ENCODE measurements around the gene SIVA1.
A peak's percentile ranks its signal among the peaks of the same experiment; 100 is the strongest.

SIVA1 gene, protein sequence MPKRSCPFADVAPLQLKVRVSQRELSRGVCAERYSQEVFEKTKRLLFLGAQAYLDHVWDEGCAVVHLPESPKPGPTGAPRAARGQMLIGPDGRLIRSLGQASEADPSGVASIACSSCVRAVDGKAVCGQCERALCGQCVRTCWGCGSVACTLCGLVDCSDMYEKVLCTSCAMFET

DNA sequence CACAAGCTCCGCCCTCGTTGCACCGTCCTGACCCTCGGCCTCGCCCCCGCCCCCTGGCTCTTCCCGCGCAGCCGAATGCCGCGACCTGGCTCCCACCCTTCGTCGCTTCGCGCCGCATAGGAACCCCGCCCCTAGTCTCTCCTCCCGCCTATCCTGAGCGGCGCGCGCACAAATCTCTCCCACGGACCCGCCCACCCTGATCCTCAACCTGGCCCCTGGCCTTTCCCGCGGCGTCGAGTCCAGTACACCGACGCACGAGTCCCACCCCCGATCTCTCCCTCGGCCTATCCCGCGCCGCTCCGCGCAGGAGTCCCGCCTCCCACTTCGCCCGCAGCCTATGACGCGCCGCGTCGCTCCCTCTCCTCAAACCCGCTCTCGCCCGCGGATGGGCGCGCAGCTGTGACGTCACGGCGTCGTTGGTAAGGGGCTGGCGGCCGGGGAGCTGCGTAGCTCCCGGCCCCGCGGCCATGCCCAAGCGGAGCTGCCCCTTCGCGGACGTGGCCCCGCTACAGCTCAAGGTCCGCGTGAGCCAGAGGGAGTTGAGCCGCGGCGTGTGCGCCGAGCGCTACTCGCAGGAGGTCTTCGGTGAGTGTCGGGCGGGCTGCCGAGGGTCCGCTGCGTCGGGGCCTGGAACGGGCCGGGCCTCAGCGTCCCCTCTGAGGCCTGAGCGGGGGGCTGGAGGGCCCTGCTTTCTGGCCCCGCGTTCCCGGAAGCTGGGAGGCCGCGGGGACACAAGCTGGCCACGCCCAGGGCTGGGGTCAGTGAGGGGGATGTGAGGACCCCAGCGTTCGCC lies at the start of gene SIVA1:
Gene SIVA1 (plus strand): TSS at position 413 of the 793 bp plus-strand sequence. CDS start 55 bp downstream, at position 468.
- peak; percentile 69 for FAIRE-seq

DNA sequence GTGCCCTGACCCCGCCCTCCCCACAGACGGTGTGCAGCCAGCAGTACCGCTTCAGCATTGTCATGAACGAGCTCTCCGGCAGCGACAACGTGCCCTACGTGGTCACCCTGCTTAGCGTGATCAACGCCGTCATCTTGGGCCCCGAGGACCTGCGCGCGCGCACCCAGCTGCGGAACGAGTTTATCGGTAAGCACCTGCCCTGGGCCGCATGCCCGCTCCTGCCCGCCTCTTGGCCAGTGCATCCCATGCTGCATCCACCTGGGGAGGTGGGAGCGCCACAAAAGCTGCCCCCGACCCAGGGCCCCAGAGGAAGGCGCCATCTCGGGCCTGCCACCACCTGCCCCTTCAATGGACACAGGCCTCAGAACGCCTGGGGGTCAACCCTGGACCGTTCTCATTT lies 49.7 kb upstream of the SIVA1 start:
- no peak for FAIRE-seq

DNA sequence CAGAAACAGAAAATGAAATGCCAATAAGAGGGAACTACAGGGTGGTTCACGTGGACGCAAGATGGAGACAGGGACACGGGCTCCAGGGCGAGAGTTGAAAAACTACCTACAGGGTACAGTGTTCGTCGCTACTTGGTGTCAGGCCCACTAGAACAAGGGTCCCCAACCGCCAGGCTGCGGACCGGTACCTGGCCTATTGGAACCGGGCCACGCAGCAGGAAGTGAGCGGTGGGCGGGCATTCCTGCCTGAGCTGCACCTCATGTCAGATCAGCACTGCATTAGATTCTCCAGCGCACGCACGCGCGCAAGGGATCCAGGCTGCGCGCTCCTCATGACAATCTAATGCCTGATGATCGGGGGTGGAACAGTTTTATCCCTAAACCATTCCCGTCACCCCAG lies 48.7 kb upstream of the SIVA1 start:
- no peak for FAIRE-seq

DNA sequence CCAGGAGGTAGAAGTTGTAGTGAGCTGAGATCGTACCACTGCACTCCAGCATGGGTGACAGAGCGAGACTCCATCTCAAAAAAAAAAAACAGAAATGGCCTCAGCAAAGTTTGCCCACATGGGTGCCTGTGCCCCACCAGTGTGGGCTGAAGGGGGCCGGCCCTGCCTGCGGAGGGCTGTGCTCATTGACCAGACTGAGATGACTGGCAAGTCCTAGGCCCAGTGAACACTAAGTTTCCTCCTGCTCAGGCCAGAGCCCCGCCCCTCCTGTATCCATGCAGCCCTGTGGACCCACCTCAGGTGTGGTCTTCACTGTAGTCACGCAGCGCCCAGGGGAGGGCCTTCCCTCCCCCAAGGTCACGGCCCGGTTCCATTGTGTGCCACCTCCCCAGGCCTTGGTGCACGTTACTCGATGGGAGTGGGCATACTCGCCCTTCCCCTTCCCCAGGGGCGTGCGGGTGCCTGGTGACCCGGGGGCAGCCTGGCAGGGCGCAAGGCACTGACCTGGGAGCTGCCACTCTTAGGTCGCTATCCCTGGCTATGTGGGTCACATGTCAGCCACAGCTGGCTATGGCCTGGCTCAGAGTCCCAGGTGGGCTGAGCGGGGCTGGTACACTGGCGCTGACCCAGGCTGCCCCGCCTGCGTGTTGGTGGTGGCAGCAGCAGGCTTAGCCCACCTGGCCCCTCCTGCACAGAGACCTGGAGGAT lies 47.5 kb upstream of the SIVA1 start:
- no peak for FAIRE-seq

DNA sequence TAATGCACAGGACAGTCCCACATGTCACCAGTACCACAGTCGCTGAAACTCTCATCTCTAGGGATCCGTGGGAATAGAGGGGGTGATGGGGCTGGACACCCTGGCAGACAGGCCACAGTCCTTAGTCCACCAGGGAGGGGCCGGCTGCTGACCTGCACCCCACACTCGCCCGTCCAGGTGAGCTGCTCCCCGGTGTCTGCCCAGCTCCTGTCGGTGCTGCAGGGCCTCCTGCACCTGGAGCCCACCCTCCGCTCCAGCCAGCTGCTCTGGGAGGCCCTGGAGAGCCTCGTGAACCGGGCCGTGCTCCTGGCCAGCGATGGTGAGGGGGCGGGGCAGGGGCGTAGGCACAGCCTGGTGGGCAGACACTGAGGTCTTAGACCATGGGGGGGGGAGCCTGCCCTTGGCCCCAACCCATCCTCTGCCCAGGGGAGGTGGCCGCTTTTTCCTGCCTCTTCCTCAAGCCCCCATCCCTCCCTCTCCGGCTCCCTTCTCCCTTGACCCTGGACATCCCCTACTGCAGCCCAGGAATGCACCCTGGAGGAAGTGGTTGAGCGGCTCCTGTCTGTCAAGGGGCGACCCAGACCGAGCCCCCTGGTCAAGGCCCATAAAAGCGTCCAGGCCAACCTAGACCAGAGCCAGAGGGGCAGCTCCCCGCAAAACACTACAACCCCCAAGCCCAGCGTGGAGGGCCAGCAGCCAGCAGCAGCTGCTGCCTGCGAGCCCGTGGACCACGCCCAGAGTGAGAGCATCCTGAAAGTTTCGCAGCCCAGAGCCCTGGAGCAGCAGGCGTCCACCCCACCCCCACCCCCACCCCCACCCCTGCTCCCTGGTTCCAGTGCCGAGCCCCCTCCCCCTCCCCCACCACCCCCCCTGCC lies 46.0 kb upstream of the SIVA1 start:
- FAIRE-seq: no peak

DNA sequence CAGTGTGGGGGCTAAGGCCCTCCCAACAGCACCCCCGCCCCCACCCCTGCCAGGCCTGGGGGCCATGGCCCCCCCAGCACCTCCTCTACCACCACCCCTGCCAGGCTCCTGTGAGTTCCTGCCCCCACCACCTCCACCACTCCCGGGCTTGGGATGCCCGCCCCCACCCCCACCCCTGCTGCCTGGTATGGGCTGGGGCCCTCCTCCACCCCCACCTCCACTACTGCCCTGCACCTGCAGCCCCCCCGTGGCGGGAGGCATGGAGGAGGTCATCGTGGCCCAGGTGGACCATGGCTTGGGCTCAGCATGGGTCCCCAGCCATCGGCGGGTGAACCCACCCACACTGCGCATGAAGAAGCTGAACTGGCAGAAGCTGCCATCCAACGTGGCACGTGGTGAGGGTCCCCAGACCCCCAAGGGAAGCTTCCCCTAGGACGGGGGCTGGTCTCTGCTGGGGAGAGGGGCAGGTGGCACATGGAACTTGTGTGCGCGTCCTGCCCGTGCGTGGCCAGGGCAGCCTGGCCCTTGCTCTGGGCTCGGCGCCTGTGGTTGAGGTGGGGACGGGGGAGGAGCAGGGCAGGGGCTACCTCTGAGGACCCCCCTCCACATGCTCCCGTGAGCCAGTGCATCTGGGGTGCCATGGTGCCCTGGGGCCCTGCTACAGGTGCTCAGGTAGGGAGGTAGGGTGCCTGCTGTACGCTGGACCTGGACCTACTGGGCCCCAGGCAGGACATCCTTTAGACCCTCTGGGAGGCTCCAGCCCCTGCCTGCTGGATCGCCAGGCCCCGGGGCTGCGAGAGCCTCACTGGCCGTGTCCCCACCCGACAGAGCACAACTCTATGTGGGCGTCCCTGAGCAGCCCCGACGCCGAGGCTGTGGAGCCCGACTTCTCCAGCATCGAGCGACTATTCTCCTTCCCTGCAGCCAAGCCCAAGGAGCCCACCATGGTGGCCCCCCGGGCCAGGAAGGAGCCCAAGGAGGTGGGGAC lies 45.0 kb upstream of the SIVA1 start:
- no peak for FAIRE-seq

DNA sequence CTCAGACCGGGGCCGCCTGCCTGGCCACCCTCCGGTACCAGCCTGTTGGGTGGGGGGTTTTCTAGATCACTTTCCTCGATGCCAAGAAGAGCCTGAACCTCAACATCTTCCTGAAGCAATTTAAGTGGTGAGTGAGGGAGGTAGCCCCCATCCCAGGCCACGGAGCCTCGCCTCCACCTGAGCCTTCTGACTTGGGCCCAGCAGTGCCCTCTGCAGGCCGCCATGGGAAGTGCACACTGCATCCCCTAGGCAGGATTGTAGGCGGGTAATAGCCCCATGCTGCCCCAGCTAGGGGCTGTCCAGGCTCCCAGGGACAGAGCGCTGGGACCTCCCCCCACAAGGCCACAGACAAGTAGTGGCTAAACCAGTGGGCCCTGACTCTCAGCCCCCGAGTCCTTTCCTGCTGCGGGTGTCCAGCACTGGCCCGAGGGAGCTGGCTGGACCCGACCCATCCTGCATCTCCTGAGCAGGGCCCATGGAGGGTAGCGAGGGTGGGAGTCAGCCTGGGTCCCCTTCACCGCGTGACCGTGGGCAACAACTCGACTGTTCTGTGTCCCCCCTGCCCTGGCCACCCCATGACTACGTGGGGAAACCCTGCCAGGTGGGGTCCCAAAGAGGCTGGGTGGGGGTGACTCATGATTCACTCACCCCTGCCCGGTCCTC lies 44.2 kb upstream of the SIVA1 start:
- FAIRE-seq: no peak

DNA sequence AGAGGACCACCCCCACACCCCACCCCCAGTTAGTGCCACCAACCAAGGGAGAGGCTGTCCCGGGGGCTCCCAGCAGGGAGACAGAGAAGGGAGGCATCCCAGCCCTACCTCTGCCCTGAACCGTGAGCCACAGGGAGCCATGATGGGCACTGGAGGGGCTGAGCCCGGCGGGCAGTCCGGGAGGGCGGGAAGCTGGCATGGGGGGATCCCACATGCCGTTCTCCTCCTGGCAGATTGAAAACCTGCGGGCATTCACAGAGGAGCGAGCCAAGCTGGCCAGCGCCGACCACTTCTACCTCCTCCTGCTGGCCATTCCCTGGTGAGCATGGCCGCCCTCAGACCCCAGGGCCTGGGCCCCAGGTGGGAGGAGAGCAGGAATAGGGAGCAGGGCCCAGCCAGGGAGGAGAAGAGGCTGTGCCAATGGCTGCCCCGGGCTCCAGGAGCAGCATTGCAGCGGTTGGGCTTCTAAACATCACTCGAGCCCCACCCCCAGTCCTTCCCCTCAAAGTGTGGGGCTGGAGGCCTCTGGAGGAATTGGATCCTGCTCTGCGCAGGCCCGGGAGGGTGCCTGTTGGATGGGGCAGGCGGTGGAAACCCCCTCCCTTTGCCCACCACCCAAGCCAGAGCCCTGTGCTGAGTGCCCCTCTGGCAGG lies 43.4 kb upstream of the SIVA1 start:
- FAIRE-seq: no peak

DNA sequence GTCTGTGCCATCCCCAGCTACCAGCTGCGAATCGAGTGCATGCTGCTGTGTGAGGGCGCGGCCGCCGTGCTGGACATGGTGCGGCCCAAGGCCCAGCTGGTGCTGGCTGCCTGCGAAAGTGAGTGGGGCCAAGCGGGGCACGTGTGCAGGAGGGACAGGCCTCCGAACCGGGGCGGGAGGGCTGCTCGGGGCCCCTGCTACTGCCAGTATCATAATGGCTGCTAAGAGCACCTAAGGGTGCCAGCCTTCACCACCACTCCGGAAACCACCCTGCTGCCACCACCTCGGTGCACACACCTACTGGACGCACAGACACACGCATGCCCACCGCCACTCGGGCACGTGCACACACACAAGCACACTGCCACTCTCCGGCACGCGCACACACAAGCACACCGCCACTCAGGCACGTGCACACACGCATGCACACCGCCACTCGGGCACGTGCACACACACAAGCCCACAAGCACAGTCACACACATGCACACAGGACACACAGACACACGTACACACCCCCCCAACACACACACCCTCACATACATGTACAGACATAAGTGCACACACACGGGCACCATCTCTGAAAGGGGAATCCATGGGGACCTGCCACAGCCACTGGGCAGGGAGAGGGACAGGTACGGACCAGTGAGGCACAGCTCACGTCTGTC lies 42.7 kb upstream of the SIVA1 start:
- no peak for FAIRE-seq

DNA sequence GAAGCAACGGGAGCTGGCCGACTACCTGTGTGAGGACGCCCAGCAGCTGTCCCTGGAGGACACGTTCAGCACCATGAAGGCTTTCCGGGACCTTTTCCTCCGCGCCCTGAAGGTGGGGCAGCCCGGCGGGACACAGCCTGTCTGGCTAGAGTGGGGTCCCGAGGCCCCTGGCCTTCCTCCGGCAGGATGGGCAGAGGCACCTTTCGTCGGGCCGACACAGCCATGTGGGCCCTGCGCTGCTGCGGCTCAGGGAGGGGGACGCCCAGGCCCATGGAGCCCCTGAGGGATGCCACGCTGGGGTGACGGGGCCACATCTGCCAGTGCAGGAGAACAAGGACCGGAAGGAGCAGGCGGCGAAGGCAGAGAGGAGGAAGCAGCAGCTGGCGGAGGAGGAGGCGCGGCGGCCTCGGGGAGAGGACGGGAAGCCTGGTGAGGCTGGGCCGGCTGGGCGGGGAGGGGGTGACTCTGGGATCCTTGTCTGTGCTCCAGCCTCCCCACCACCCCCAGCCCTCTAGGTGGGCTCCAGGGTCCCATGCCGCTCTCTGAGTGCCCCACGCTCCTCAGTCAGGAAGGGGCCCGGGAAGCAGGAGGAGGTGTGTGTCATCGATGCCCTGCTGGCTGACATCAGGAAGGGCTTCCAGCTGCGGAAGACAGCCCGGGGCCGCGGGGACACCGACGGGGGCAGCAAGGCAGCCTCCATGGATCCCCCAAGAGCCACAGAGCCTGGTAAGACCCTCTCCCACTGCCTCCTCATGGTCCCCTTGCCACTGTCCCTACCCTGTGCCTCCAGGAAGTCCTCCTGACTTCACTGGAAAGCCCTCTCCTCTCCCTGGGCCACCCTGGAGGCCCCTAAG lies 39.8 kb upstream of the SIVA1 start:
- FAIRE-seq: no peak

DNA sequence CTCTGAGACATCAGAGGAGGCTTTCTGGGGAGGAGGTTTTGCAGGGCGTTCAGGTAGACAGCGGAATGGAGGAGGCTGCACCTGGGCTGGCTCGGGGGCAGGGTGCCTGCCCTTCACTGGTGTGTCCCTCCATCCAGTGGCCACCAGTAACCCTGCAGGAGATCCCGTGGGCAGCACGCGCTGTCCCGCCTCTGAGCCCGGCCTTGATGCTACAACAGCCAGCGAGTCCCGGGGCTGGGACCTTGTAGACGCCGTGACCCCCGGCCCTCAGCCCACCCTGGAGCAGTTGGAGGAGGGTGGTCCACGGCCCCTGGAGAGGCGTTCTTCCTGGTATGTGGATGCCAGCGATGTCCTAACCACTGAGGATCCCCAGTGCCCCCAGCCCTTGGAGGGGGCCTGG lies 38.9 kb upstream of the SIVA1 start:
- FAIRE-seq: no peak

DNA sequence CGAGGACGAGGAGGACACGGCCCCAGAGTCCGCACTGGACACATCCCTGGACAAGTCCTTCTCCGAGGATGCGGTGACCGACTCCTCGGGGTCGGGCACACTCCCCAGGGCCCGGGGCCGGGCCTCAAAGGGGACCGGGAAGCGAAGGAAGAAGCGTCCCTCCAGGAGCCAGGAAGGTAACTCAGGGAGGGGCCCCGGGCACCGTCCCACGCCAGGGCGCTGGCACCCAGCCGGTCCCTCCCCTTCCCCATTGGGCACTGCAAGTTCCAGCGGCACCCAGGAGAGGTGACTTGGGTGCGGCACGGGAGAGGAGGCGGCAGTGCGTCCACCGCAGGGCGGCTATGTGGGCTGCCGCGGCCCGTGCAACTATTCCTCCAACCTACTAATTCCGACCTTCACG lies 38.3 kb upstream of the SIVA1 start:
- FAIRE-seq: no peak

DNA sequence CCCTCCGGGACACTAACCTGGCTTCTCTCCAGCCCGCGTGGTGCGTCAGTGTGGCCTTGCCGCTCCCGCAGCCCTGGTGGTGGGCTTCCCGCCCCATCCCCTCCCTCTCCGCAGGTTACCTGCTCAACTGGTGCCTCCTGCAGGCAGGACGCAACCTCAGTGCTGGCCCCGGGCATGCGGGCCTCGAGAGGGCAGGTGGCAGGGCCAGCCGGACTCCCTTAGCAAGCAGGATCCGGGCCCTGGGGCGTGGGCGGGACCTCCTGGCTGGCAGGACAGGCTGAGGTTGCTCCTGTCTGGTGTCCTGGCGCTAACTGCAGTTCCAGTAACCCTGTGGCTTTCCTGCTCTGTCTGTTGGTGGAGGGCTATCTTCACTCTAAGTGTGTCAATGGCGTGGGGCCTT lies 37.5 kb upstream of the SIVA1 start:
- no peak for FAIRE-seq

DNA sequence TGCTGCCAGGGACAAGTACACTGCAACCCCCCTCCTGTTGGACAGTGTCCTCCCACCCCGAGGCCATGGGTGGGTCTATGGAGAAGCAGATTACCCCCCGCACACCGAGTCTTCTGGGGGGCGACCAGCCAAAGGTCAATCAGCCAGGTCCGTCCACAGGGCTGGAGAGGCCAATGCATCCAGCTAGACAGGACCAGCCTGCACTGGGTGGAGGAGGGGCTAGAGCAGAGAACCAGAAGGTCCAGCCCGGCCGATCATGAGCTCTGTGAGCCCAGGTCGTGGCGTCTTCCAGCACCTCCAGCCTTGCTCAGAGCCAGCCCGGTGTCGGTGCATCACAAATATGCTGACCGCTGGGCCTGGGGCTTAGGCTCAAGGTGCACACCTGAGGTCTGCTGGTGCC lies 37.1 kb upstream of the SIVA1 start:
- FAIRE-seq: no peak

DNA sequence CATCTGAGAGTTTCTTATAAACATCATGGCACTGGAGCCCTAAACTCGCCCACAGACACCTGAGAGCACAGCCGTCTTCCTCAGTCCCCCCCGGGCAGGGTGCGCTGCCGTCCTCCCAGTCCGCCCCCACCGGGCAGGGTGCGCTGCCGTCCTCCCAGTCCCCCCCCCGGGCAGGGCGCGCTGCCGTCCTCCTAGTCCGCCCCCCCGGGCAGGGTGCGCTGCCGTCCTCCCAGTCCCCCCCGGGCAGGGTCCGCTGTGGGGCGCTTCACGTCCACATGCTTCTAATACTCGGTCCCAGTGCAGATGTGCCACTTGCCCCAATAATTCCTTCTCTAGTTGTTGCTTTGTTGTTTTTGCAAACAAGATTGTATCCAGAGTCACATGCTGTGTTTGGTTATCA lies 35.8 kb upstream of the SIVA1 start:
- FAIRE-seq: no peak

DNA sequence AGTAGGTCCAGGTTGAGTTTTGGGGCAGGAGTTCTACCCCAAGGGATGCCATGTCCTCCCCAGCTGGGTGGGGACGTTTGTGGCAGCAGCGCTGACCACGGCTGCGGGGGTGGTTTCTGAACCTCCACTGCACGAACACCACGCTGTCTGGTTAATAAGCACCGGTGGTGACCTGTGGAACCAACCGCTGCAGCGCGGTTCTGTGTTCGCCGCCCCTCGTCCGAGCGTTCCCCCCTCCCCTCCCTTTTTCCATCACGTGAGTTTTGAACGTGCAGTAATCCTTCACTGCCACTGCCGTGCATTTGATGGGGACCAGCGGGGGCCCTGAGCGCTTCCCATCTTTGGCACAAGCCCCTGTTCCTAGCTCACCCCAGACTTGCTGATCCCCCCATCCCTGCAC lies 35.3 kb upstream of the SIVA1 start:
- no peak for FAIRE-seq

DNA sequence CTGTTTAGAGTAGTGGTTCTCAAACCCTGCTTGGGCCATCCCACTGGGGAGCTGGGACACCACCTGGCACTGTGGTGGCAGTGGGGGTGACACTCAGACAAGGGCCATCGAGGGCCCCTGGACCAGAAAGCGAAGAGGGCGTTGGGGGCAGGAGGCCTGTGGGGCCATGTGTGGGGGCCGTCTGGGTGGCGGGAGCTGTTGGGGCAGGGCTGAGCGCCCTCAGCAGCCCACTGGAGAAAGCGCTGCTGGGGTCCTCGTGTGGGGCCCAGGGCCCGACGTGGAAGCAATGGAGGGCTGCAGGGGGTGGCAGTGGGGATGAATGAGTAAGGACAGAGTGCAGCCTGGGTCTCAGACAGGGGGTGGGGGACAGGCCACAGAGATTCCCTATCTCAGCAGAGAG lies 34.8 kb upstream of the SIVA1 start:
- no peak for FAIRE-seq

DNA sequence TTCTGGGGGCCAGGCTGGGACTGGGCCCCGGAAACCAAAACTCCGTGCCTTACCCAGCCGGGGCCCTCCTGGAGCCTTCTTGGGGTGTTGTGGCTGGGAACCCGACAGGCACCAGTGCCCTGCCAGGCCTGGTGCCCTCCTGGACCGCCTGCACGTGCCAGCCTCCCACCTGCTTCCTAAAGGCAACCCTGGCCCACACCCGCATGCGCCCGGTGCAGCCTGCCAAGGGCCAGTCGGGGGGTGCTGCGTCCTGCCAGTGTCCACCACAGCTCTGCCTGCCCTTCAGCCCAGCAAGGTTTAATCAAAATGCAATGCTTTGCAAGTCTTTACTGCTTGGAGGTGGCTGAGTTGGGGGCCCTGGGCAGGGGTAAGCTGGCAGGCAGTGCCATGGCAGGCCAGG lies 34.1 kb upstream of the SIVA1 start:
- no peak for FAIRE-seq

DNA sequence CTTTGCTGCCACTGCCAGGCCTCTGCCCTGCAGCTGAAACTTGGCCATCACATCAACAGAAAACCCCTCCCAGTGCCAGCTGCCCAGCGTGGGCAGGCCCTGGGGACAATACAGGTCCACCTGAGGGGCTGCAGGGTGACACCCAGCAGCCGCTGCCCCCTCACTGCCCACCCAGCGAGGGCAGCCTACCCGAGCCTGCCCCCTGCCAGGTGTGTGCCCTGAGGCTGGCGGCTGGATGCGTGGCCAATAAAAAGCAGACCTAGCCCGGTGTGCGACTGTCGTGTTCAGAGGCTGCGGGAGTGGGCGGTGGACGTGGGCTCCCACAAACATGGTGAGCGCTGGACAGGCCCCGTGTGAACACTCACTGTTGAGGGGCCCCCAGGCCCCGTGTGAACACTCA lies 33.6 kb upstream of the SIVA1 start:
- FAIRE-seq: no peak
